WTC11 (cell line): ENCODE data around the gene PRKN. TPM values are rescaled to one million over a fixed set of nuclear protein-coding genes. Genes with fewer than 3 reads are reported as not detected.

Experiments
- ATAC-seq: fragments of 200-7000 bp; cut with Tn5 transposase; 2 replicates; pipeline ENCODE4 v1.10.0; 2021; ENCODE audit warnings: mild to moderate bottlenecking, moderate library complexity
- CTCF ChIA-PET: fragments of 300-600 bp; sonication (Branson Sonifier 250); formaldehyde crosslinking; loops from one replicate; lab custom pipeline; 2021; ENCODE audit warnings: antibody characterized with exemption; lab: Charles Lee
- POLR2A ChIA-PET: fragments of 350-600 bp; sonication (Branson Sonifier 250); formaldehyde crosslinking; loops from one replicate; lab custom pipeline; 2021; ENCODE audit warnings: antibody characterized with exemption; lab: Charles Lee
- DNase-seq: peaks from one replicate; pipeline ENCODE4 v3.0.0; 2021; ENCODE audit warnings: low spot score
- H3K27ac Mint-ChIP-seq: 2 replicates; pipeline ENCODE4 v1.8.0; 2021; ENCODE audit warnings: mixed read lengths
- H3K27me3 Mint-ChIP-seq: 2 replicates; pipeline ENCODE4 v1.8.0; 2021; ENCODE audit warnings: low read depth, mild to moderate bottlenecking, moderate library complexity, mixed read lengths
- H3K36me3 Mint-ChIP-seq: 2 replicates; pipeline ENCODE4 v1.8.0; 2021; ENCODE audit warnings: mixed read lengths
- H3K4me1 Mint-ChIP-seq: 2 replicates; pipeline ENCODE4 v1.8.0; 2022; ENCODE audit warnings: mixed read lengths
- H3K4me3 Mint-ChIP-seq: 2 replicates; pipeline ENCODE4 v1.8.0; 2021; ENCODE audit warnings: mild to moderate bottlenecking, moderate library complexity, mixed read lengths
- H3K9me3 Mint-ChIP-seq: 2 replicates; pipeline ENCODE4 v1.8.0; 2021; ENCODE audit warnings: mixed read lengths
- AFF4 ChIP-seq: sonication (generic); formaldehyde crosslinking; IDR thresholded peaks from 2 replicates; pipeline ENCODE4 v1.8.1; 2023; ENCODE audit warnings: mild to moderate bottlenecking, missing genetic modification reagents, borderline replicate concordance
- ARID4B ChIP-seq: sonication (generic); formaldehyde crosslinking; IDR thresholded peaks from 2 replicates; pipeline ENCODE4 v1.8.0; 2023; ENCODE audit warnings: missing genetic modification reagents, mild to moderate bottlenecking, borderline replicate concordance
- ATF6 ChIP-seq: sonication (generic); formaldehyde crosslinking; IDR thresholded peaks from 2 replicates; pipeline ENCODE4 v1.8.1; 2023; ENCODE audit warnings: mild to moderate bottlenecking, missing genetic modification reagents
- CREM ChIP-seq: sonication (generic); formaldehyde crosslinking; IDR thresholded peaks from 2 replicates; pipeline ENCODE4 v1.8.1; 2022; ENCODE audit warnings: mild to moderate bottlenecking, missing genetic modification reagents, moderate library complexity
- ELF4 ChIP-seq: sonication (generic); formaldehyde crosslinking; IDR thresholded peaks from 2 replicates; pipeline ENCODE4 v1.8.1; 2022; ENCODE audit warnings: low read depth, mild to moderate bottlenecking, moderate library complexity, missing genetic modification reagents
- FOXK1 ChIP-seq: sonication (generic); formaldehyde crosslinking; IDR thresholded peaks from 2 replicates; pipeline ENCODE4 v1.8.0; 2022; ENCODE audit warnings: mild to moderate bottlenecking, moderate library complexity, missing genetic modification reagents
- FOXP1 ChIP-seq: sonication (generic); formaldehyde crosslinking; IDR thresholded peaks from 2 replicates; pipeline ENCODE4 v1.8.0; 2022; ENCODE audit warnings: missing genetic modification reagents, mild to moderate bottlenecking, moderate library complexity, borderline replicate concordance
- GRHL2 ChIP-seq: fragments of 250-450 bp; sonication (Bioruptor Pico); IDR thresholded peaks from 2 replicates; pipeline ENCODE4 v1.8.0; 2022; ENCODE audit warnings: mild to moderate bottlenecking, moderate library complexity; ENCODE audit not compliant: insufficient replicate concordance, severe bottlenecking
- GTF2I ChIP-seq: fragments of 250-450 bp; sonication (Bioruptor Pico); conservative IDR thresholded peaks from 2 replicates; pipeline ENCODE4 v1.4.0; 2021; ENCODE audit warnings: mild to moderate bottlenecking
- KAT7 ChIP-seq: sonication (generic); formaldehyde crosslinking; IDR thresholded peaks from 2 replicates; pipeline ENCODE4 v1.8.1; 2023; ENCODE audit warnings: missing genetic modification reagents, mild to moderate bottlenecking, borderline replicate concordance
- MXD4 ChIP-seq: fragments of 250-450 bp; sonication (Bioruptor Pico); IDR thresholded peaks from 2 replicates; pipeline ENCODE4 v1.8.0; 2021; ENCODE audit warnings: mild to moderate bottlenecking, moderate library complexity, borderline replicate concordance
- NFATC4 ChIP-seq: fragments of 250-450 bp; sonication (Bioruptor Pico); IDR thresholded peaks from 2 replicates; pipeline ENCODE4 v1.9.0; 2021; ENCODE audit warnings: mild to moderate bottlenecking
- NR1H2 ChIP-seq: sonication (generic); formaldehyde crosslinking; IDR thresholded peaks from 2 replicates; pipeline ENCODE4 v1.9.0; 2021; ENCODE audit warnings: mild to moderate bottlenecking, moderate library complexity, missing genetic modification reagents
- RELA ChIP-seq: sonication (generic); formaldehyde crosslinking; IDR thresholded peaks from 2 replicates; pipeline ENCODE4 v1.8.1; 2022; ENCODE audit warnings: missing genetic modification reagents, mild to moderate bottlenecking, borderline replicate concordance
- RORB ChIP-seq: fragments of 250-450 bp; sonication (Bioruptor Pico); IDR thresholded peaks from 2 replicates; pipeline ENCODE4 v1.9.0; 2021; ENCODE audit warnings: mild to moderate bottlenecking
- SOX15 ChIP-seq: fragments of 250-450 bp; sonication (Bioruptor Pico); IDR thresholded peaks from 2 replicates; pipeline ENCODE4 v1.9.0; 2021; ENCODE audit warnings: mild to moderate bottlenecking
- TP53 ChIP-seq: sonication (generic); formaldehyde crosslinking; IDR thresholded peaks from 2 replicates; pipeline ENCODE4 v1.8.1; 2023; ENCODE audit warnings: mild to moderate bottlenecking, missing genetic modification reagents
- USF1 ChIP-seq: sonication (generic); formaldehyde crosslinking; IDR thresholded peaks from 2 replicates; pipeline ENCODE4 v1.8.0; 2022; ENCODE audit warnings: mild to moderate bottlenecking, missing genetic modification reagents
- ZBTB43 ChIP-seq: sonication (generic); formaldehyde crosslinking; IDR thresholded peaks from 2 replicates; pipeline ENCODE4 v1.8.1; 2023; ENCODE audit warnings: mild to moderate bottlenecking, missing genetic modification reagents
- total RNA-seq: library from RNA; stranded (reverse); gene quantifications from 3 replicates; pipeline ENCODE4 v1.2.3, GENCODE V29; 2021

PRKN gene
- total RNA-seq, 1 experiment from 2014 or later = 0.59 TPM

GRCh38 chr6:162730502-162730901 lies 2.9 kb upstream of the PRKN start (continued):
- no peak for TF ChIP-seq ZBTB43 (CRISPR knock-in tag)

GRCh38 chr6:162728706-162729105 lies 1.1 kb upstream of the PRKN start:
- H3K27me3 Mint-ChIP-seq = peaks cover 13% of the 10 kb centered on the region
- H3K4me1 Mint-ChIP-seq = peaks cover 19% of the 10 kb centered on the region
- DNase-seq (no peak), ATAC-seq (no peak)
- no peaks in the 10 kb centered on the region for H3K36me3 Mint-ChIP-seq
- ChIA-PET CTCF (interaction anchor here (1.8 kb wide), 1 partner anchor 287 kb away, joined by 9 read pairs; no protein-coding TSS in a partner anchor), POLR2A (no interaction called here)
- peak overlapping the region; percentile 47; the same call in 1 of the 2 replicates for H3K4me3 Mint-ChIP-seq
- no peak for TF ChIP-seq KAT7
- TF ChIP-seq USF1 (CRISPR knock-in tag) = no peak
- TF ChIP-seq AFF4 = no peak
- no peak for TF ChIP-seq ELF4 (CRISPR knock-in tag)
- TF ChIP-seq NR1H2 (CRISPR knock-in tag) = no peak
- TF ChIP-seq MXD4 = no peak
- no peak for TF ChIP-seq FOXP1 (CRISPR knock-in tag)
- no peak for TF ChIP-seq RELA
- no peak for TF ChIP-seq GTF2I (CRISPR knock-in tag)
- H3K9me3 Mint-ChIP-seq = no peaks in the 10 kb centered on the region
- no peak overlapping the region for H3K27ac Mint-ChIP-seq

GRCh38 chr6:162728197-162728596 lies 631 bp upstream of the PRKN start:
- peaks cover 16% of the 10 kb centered on the region for H3K4me1 Mint-ChIP-seq
- DNase-seq (no peak), ATAC-seq (no peak)
- H3K27me3 Mint-ChIP-seq = peaks cover 13% of the 10 kb centered on the region
- H3K4me3 Mint-ChIP-seq = peak overlapping the region; percentile 47
- CTCF ChIA-PET = interaction anchor here (1.1 to 1.8 kb wide), 2 partner anchors 285 to 286 kb away, joined by 4 to 9 read pairs; no protein-coding TSS in a partner anchor
- peak overlapping the region; percentile 4; the same call in 1 of the 2 replicates for H3K27ac Mint-ChIP-seq
- TF ChIP-seq TP53 (CRISPR knock-in tag) (no peak), RORB (no peak), NFATC4 (no peak), FOXK1 (CRISPR knock-in tag) (no peak), ATF6 (CRISPR knock-in tag) (no peak), CREM (no peak), ELF4 (CRISPR knock-in tag) (no peak), SOX15 (CRISPR knock-in tag) (no peak), ARID4B (CRISPR knock-in tag) (no peak), GRHL2 (CRISPR knock-in tag) (no peak)
- no peaks in the 10 kb centered on the region for H3K36me3 Mint-ChIP-seq
- H3K9me3 Mint-ChIP-seq = no peaks in the 10 kb centered on the region
- POLR2A ChIA-PET = interaction anchor here (0.6 kb wide), 1 partner anchor 362 kb away, joined by 3 read pairs; no protein-coding TSS in a partner anchor
